Left cardiac atrium (tissue), 4 donors: Measurements from ENCODE around the gene LBP. TPM values are rescaled to one million over a fixed set of nuclear protein-coding genes. Genes with fewer than 3 reads are reported as not detected.
A peak's percentile ranks its signal among the peaks of the same experiment; 100 is the strongest.

Experiments
- ATAC-seq, 2 donors: fragments of 200-7000 bp; cut with Tn5 transposase; one replicate each; pipeline ENCODE4 v1.9.1; 2020; ENCODE audit warnings: mild to moderate bottlenecking in 2 of 2, moderate library complexity in 2 of 2
- DNase-seq: peaks from one replicate; pipeline ENCODE4 v3.0.0-alpha.2; 2020
- intact Hi-C, 2 donors: fragments of 100-400 bp; cut with DNase I; formaldehyde crosslinking; loops; one replicate each; pipeline versions ENCODE4 v1.14.1 to v1.15.1; 2022 to 2023
- total RNA-seq, 2 donors: library from RNA; stranded (reverse); fragmentation: NEBNext Ultra II Directional; extraction: Animal tissue kit (Norgen Biotek cat#: 25700); gene quantifications; one replicate each; pipeline ENCODE4 v1.2.1, GENCODE V29; 2021
- donor health status: DM: no; HTN: yes; CAD: no.
- donor health status: DM: no; HTN: yes; CAD: no; lungs with severe emphysema.
- donor health status: DM: yes; HTN: yes; CAD: no.
- donor health status: Dilated cardiomyopathy.

LBP gene
- total RNA-seq, 2 donors from 2014 or later = 9.0 to 14.5 TPM

GRCh38 chr20:38418509-38419204, 72.4 kb downstream of the LBP start:
- peak; percentile 80 to 89 for ATAC-seq
- DNase-seq = peak; percentile 54
- intact Hi-C loops = no loop called here

DNA sequence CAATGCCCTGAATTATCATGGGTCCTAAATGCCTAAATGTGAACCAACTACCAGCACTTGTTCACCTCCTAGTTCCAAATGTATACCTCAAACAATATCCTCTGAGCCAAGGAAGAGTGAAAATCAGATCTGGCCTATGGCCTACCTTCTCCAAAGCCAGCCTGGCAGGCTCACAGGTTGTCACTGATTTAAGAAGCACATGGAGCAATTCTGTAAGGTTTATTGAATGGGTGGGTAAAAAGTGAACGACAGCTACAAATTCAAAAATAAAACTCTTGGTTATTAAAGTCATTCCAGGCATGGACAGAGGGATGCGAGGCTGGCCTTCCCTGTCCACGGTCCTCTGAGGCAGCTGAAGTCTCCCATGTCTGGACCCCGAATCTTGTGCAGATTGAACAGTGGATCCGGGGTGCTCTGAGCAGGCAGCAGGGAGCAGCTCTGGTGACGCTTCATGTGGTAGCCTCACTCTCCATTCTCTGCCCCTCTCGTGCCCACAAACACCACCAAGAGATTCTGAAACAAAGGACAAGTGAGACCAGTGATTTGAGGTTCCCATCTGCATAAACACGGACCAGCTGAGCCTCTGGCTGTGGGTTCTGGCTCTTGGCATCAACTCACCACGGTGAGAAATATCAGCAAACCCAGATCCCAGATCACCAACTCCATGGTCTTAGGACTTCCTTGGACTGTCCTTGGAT, 74.3 kb downstream of the LBP start:
- intact Hi-C loops = no loop called here
- DNase-seq = no peak

DNA sequence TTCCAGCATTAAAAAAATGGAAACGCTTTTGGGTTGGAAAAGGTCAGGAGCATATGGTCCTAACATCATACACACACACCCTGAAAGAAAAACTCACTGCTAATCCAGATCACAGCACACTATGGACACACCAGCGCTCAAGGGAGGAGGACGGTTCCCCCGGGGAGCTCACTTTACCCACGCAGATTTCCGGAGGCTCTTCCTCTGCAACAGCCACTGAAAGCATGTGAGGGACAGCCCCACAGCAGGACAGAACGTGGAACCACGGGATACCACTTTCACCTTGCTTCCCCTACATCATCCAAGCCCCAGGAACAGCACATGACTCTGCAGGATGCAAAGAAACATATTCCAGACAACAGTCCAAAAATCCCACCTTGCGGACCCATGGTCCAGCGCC, 75.6 kb downstream of the LBP start:
- DNase-seq (no peak), ATAC-seq (no peak)
- intact Hi-C loops = no loop called here

More for the DNA sequence above, 74.3 kb downstream of the LBP start:
- ATAC-seq = no peak

- ATAC-seq = no peak
- intact Hi-C loops = no loop called here
- no peak for DNase-seq
Observed at GRCh38 chr20:38423541-38423940, 77.3 kb downstream of the LBP start.

GRCh38 chr20:38424401-38424800, 78.1 kb downstream of the LBP start:
- no peak for ATAC-seq
- intact Hi-C loops = no loop called here
- DNase-seq = no peak

GRCh38 chr20:38426006-38426897, 80.0 kb downstream of the LBP start:
- DNase-seq (no peak), ATAC-seq (peak; percentile 35 to 69)
- intact Hi-C loops = no loop called here

Other genes starting within 250 kb of the LBP start
- 100 to 1,000 TPM; 383 to 695 TPM for gene TGM2, start 181.2 kb upstream of the LBP start, total RNA-seq
- gene KIAA1755, start 85.7 kb upstream of the LBP start, total RNA-seq = 1 to 10 TPM; 8.0 to 8.1 TPM
- gene BPI, start 42.3 kb upstream of the LBP start, total RNA-seq = not detected
- gene SNHG17, start 88.8 kb downstream of the LBP start, total RNA-seq = 10 to 100 TPM in 1 of 2 donors, 1 to 10 TPM in 1; 7.9 to 35.0 TPM
- gene RALGAPB, start 126.4 kb downstream of the LBP start, total RNA-seq = 10 to 100 TPM; 19.5 to 27.2 TPM
- gene ADIG, start 234.7 kb downstream of the LBP start, total RNA-seq = not detected